ENCODE results near the gene DNAJA4.

DNAJA4 gene

GRCh38 chr15:78301326-78301725, 37.0 kb downstream of the DNAJA4 start:
- H3K9me3 ChIP-seq (ENCODE audit: control insufficient read depth, insufficient read depth, low read length) = no peaks in the 10 kb centered on the region
- no peak overlapping the region for H3K27ac ChIP-seq (ENCODE audit: low read length)
- H3K27me3 ChIP-seq (ENCODE audit: control insufficient read depth, insufficient read depth, low read length) = no peaks in the 10 kb centered on the region

GRCh38 chr15:78301828-78302227, 37.5 kb downstream of the DNAJA4 start:
- H3K27me3 ChIP-seq (ENCODE audit: control insufficient read depth, insufficient read depth, low read length) = no peaks in the 10 kb centered on the region
- H3K4me3 ChIP-seq (ENCODE audit: low read length) = no peak overlapping the region
- WGBS (ENCODE audit: insufficient coverage, insufficient read length) = no CpG with 5 or more reads among the region's 3 CpGs
- H3K9me3 ChIP-seq (ENCODE audit: control insufficient read depth, insufficient read depth, low read length) = no peaks in the 10 kb centered on the region
- no peak for DNase-seq (ENCODE audit: low read depth, low spot score)
- no peak overlapping the region for H3K27ac ChIP-seq (ENCODE audit: low read length)
- H3K4me1 ChIP-seq (ENCODE audit: control insufficient read depth, insufficient read depth, low read length) = 0 out of 2 replicates have a peak, but pooled peaks cover 1% of the 10 kb centered on the region
- no peaks in the 10 kb centered on the region for H3K36me3 ChIP-seq (ENCODE audit: control insufficient read depth, insufficient read depth, low read length)

More at GRCh38 chr15:78301326-78301725, 37.0 kb downstream of the DNAJA4 start:
- Histone ChIP-seq H3K4me3 (ENCODE audit: low read length) (no peak overlapping the region), H3K36me3 (ENCODE audit: control insufficient read depth, insufficient read depth, low read length) (no peaks in the 10 kb centered on the region), H3K4me1 (ENCODE audit: control insufficient read depth, insufficient read depth, low read length) (0 out of 2 replicates have a peak, but pooled peaks cover 1% of the 10 kb centered on the region)
- DNase-seq (ENCODE audit: low read depth, low spot score) = no peak

GRCh38 chr15:78302579-78303312, 38.4 kb downstream of the DNAJA4 start:
- no peaks in the 10 kb centered on the region for H3K27me3 ChIP-seq (ENCODE audit: control insufficient read depth, insufficient read depth, low read length)
- no peaks in the 10 kb centered on the region for H3K36me3 ChIP-seq (ENCODE audit: control insufficient read depth, insufficient read depth, low read length)
- H3K27ac ChIP-seq (ENCODE audit: low read length) = no peak overlapping the region
- no CpG with 5 or more reads among the region's 5 CpGs for WGBS (ENCODE audit: insufficient coverage, insufficient read length)
- DNase-seq (ENCODE audit: low read depth, low spot score) = no peak
- 0 out of 2 replicates have a peak, but pooled peaks cover 1% of the 10 kb centered on the region for H3K4me1 ChIP-seq (ENCODE audit: control insufficient read depth, insufficient read depth, low read length)
- no peaks in the 10 kb centered on the region for H3K9me3 ChIP-seq (ENCODE audit: control insufficient read depth, insufficient read depth, low read length)
- H3K4me3 ChIP-seq (ENCODE audit: low read length) = no peak overlapping the region

GRCh38 chr15:78304216-78305066, 40.1 kb downstream of the DNAJA4 start:
- H3K4me1 ChIP-seq (ENCODE audit: control insufficient read depth, insufficient read depth, low read length) = 0 out of 2 replicates have a peak, but pooled peaks cover 1% of the 10 kb centered on the region
- DNase-seq (ENCODE audit: low read depth, low spot score) = no peak

GRCh38 chr15:78306176-78306774, 41.9 kb downstream of the DNAJA4 start:
- H3K27me3 ChIP-seq (ENCODE audit: control insufficient read depth, insufficient read depth, low read length) = no peaks in the 10 kb centered on the region
- WGBS (ENCODE audit: insufficient coverage, insufficient read length) = no CpG with 5 or more reads among the region's 3 CpGs
- no peaks in the 10 kb centered on the region for H3K36me3 ChIP-seq (ENCODE audit: control insufficient read depth, insufficient read depth, low read length)
- no peak for DNase-seq (ENCODE audit: low read depth, low spot score)
- no peaks in the 10 kb centered on the region for H3K9me3 ChIP-seq (ENCODE audit: control insufficient read depth, insufficient read depth, low read length)
- no peak overlapping the region for H3K4me3 ChIP-seq (ENCODE audit: low read length)
- H3K27ac ChIP-seq (ENCODE audit: low read length) = no peak overlapping the region
- H3K4me1 ChIP-seq (ENCODE audit: control insufficient read depth, insufficient read depth, low read length) = 0 out of 2 replicates have a peak, but pooled peaks cover 1% of the 10 kb centered on the region

More at GRCh38 chr15:78304216-78305066, 40.1 kb downstream of the DNAJA4 start:
- Histone ChIP-seq H3K36me3 (ENCODE audit: control insufficient read depth, insufficient read depth, low read length) (no peaks in the 10 kb centered on the region), H3K9me3 (ENCODE audit: control insufficient read depth, insufficient read depth, low read length) (no peaks in the 10 kb centered on the region), H3K27me3 (ENCODE audit: control insufficient read depth, insufficient read depth, low read length) (no peaks in the 10 kb centered on the region), H3K27ac (ENCODE audit: low read length) (no peak overlapping the region), H3K4me3 (ENCODE audit: low read length) (no peak overlapping the region)
- WGBS (ENCODE audit: insufficient coverage, insufficient read length) = no CpG with 5 or more reads among the region's 9 CpGs

- no peak overlapping the region for H3K4me3 ChIP-seq (ENCODE audit: low read length)
- H3K36me3 ChIP-seq (ENCODE audit: control insufficient read depth, insufficient read depth, low read length) = no peaks in the 10 kb centered on the region
- no peaks in the 10 kb centered on the region for H3K9me3 ChIP-seq (ENCODE audit: control insufficient read depth, insufficient read depth, low read length)
- WGBS (ENCODE audit: insufficient coverage, insufficient read length) = no CpG with 5 or more reads among the region's 6 CpGs
- no peak for DNase-seq (ENCODE audit: low read depth, low spot score)
- H3K27ac ChIP-seq (ENCODE audit: low read length) = no peak overlapping the region
- H3K4me1 ChIP-seq (ENCODE audit: control insufficient read depth, insufficient read depth, low read length) = peaks cover 3% of the 10 kb centered on the region
- H3K27me3 ChIP-seq (ENCODE audit: control insufficient read depth, insufficient read depth, low read length) = no peaks in the 10 kb centered on the region
These were observed 43.6 kb downstream of the DNAJA4 start for GRCh38 chr15:78307976-78308375.

- no peak overlapping the region for H3K27ac ChIP-seq (ENCODE audit: low read length)
- no peak overlapping the region for H3K4me3 ChIP-seq (ENCODE audit: low read length)
- H3K36me3 ChIP-seq (ENCODE audit: control insufficient read depth, insufficient read depth, low read length) = no peaks in the 10 kb centered on the region
- WGBS (ENCODE audit: insufficient coverage, insufficient read length) = no CpG with 5 or more reads among the region's 9 CpGs
- H3K27me3 ChIP-seq (ENCODE audit: control insufficient read depth, insufficient read depth, low read length) = no peaks in the 10 kb centered on the region
- no peaks in the 10 kb centered on the region for H3K9me3 ChIP-seq (ENCODE audit: control insufficient read depth, insufficient read depth, low read length)
- H3K4me1 ChIP-seq (ENCODE audit: control insufficient read depth, insufficient read depth, low read length) = peaks cover 5% of the 10 kb centered on the region
- peak; percentile 67 for DNase-seq (ENCODE audit: low read depth, low spot score)
These were observed 44.2 kb downstream of the DNAJA4 start for GRCh38 chr15:78308422-78309032.

- peaks cover 5% of the 10 kb centered on the region for H3K4me1 ChIP-seq (ENCODE audit: control insufficient read depth, insufficient read depth, low read length)
- no peak for DNase-seq (ENCODE audit: low read depth, low spot score)
- no peaks in the 10 kb centered on the region for H3K36me3 ChIP-seq (ENCODE audit: control insufficient read depth, insufficient read depth, low read length)
- WGBS (ENCODE audit: insufficient coverage, insufficient read length) = no CpG with 5 or more reads among the region's 3 CpGs
- H3K27ac ChIP-seq (ENCODE audit: low read length) = no peak overlapping the region
- H3K27me3 ChIP-seq (ENCODE audit: control insufficient read depth, insufficient read depth, low read length) = no peaks in the 10 kb centered on the region
- H3K4me3 ChIP-seq (ENCODE audit: low read length) = no peak overlapping the region
- no peaks in the 10 kb centered on the region for H3K9me3 ChIP-seq (ENCODE audit: control insufficient read depth, insufficient read depth, low read length)
These were observed 46.9 kb downstream of the DNAJA4 start for GRCh38 chr15:78311292-78311691.

- Histone ChIP-seq H3K4me1 (ENCODE audit: control insufficient read depth, insufficient read depth, low read length) (peaks cover 6% of the 10 kb centered on the region), H3K36me3 (ENCODE audit: control insufficient read depth, insufficient read depth, low read length) (no peaks in the 10 kb centered on the region), H3K4me3 (ENCODE audit: low read length) (no peak overlapping the region), H3K9me3 (ENCODE audit: control insufficient read depth, insufficient read depth, low read length) (no peaks in the 10 kb centered on the region), H3K27me3 (ENCODE audit: control insufficient read depth, insufficient read depth, low read length) (no peaks in the 10 kb centered on the region), H3K27ac (ENCODE audit: low read length) (no peak overlapping the region)
- no peak for DNase-seq (ENCODE audit: low read depth, low spot score)
- no CpG with 5 or more reads among the region's 4 CpGs for WGBS (ENCODE audit: insufficient coverage, insufficient read length)
These were observed 48.2 kb downstream of the DNAJA4 start for GRCh38 chr15:78312536-78312935.

- no peak for DNase-seq (ENCODE audit: low read depth, low spot score)
- H3K4me1 ChIP-seq (ENCODE audit: control insufficient read depth, insufficient read depth, low read length) = peaks cover 6% of the 10 kb centered on the region
- no peaks in the 10 kb centered on the region for H3K9me3 ChIP-seq (ENCODE audit: control insufficient read depth, insufficient read depth, low read length)
- H3K27ac ChIP-seq (ENCODE audit: low read length) = no peak overlapping the region
- no peaks in the 10 kb centered on the region for H3K27me3 ChIP-seq (ENCODE audit: control insufficient read depth, insufficient read depth, low read length)
- H3K4me3 ChIP-seq (ENCODE audit: low read length) = no peak overlapping the region
- no peaks in the 10 kb centered on the region for H3K36me3 ChIP-seq (ENCODE audit: control insufficient read depth, insufficient read depth, low read length)
- WGBS (ENCODE audit: insufficient coverage, insufficient read length) = no CpG with 5 or more reads among the region's 5 CpGs
These were observed 48.6 kb downstream of the DNAJA4 start for GRCh38 chr15:78312957-78313356.

Data from iPS DF 6.9 (cell line).